HG03159 (cell line): ENCODE data around the gene TMEM131.
A peak's percentile ranks its signal among the peaks of the same experiment; 100 is the strongest.
"Not testable (repeated sequence)": the region's sequence is repeated elsewhere in the genome, so short reads cannot be mapped to it uniquely, and the experiment has no call there.

Experiments
- ATAC-seq: cut with Tn5 transposase; IDR thresholded peaks from one replicate; pipeline ENCODE4 v1.9.1; 2021; ENCODE audit warnings: mild to moderate bottlenecking, moderate library complexity; ENCODE audit not compliant: unreplicated experiment

Gene TMEM131

GRCh38 chr2:97869722-97870346 lies 125.9 kb downstream of the TMEM131 start:
- no peak for ATAC-seq

GRCh38 chr2:97868986-97869721 lies 126.6 kb downstream of the TMEM131 start:
- no peak for ATAC-seq

- no peak for ATAC-seq
These were observed 131.9 kb downstream of the TMEM131 start for GRCh38 chr2:97863829-97864228.

GRCh38 chr2:97861177-97861576 lies 134.6 kb downstream of the TMEM131 start:
- no peak for ATAC-seq

- ATAC-seq, result no peak
These were observed 137.3 kb downstream of the TMEM131 start for GRCh38 chr2:97858442-97858841.

GRCh38 chr2:97857553-97857952 lies 138.2 kb downstream of the TMEM131 start:
- no peak for ATAC-seq

GRCh38 chr2:97853057-97853456 lies 142.7 kb downstream of the TMEM131 start:
- not testable (repeated sequence) for ATAC-seq

GRCh38 chr2:97851172-97851571 lies 144.6 kb downstream of the TMEM131 start:
- ATAC-seq, result no peak

- ATAC-seq, result peak; percentile 70
These were observed 145.7 kb downstream of the TMEM131 start for GRCh38 chr2:97849881-97850528.

GRCh38 chr2:97848306-97848705 lies 147.4 kb downstream of the TMEM131 start:
- no peak for ATAC-seq

GRCh38 chr2:97846716-97847115 lies 149.0 kb downstream of the TMEM131 start:
- not testable (repeated sequence) for ATAC-seq

- no peak for ATAC-seq
These were observed 149.9 kb downstream of the TMEM131 start for GRCh38 chr2:97845818-97846217.

- ATAC-seq, result no peak
These were observed 150.6 kb downstream of the TMEM131 start for GRCh38 chr2:97845133-97845532.

- ATAC-seq, result no peak
These were observed 151.4 kb downstream of the TMEM131 start for GRCh38 chr2:97844311-97844859.

GRCh38 chr2:97840198-97840597 lies 155.6 kb downstream of the TMEM131 start:
- ATAC-seq, result no peak

- no peak for ATAC-seq
These were observed 161.1 kb downstream of the TMEM131 start for GRCh38 chr2:97834610-97835009.

GRCh38 chr2:97831121-97831520 lies 164.6 kb downstream of the TMEM131 start:
- no peak for ATAC-seq

GRCh38 chr2:97829255-97829654 lies 166.5 kb downstream of the TMEM131 start:
- ATAC-seq, result not testable (repeated sequence)

GRCh38 chr2:97827013-97827412 lies 168.7 kb downstream of the TMEM131 start:
- not testable (repeated sequence) for ATAC-seq

- ATAC-seq, result not testable (repeated sequence)
These were observed 169.4 kb downstream of the TMEM131 start for GRCh38 chr2:97826266-97826847.

- ATAC-seq, result not testable (repeated sequence)
These were observed 171.7 kb downstream of the TMEM131 start for GRCh38 chr2:97824011-97824410.
